SK-N-SH treated with all-trans-retinoic acid at 6 μM for 48 hours (cell line): Measurements from ENCODE around the gene CARS1.

Source experiments
- ARNTL ChIP-seq: fragments of 450-650 bp; formaldehyde crosslinking; IDR thresholded peaks from 2 replicates; pipeline ENCODE4 v1.5.0; 2020; ENCODE audit warnings: low read depth, mild to moderate bottlenecking, moderate library complexity, borderline replicate concordance
- BACH2 ChIP-seq: fragments of 250-450 bp; sonication (Bioruptor Pico); IDR thresholded peaks from 2 replicates; pipeline ENCODE4 v1.9.0; 2021; ENCODE audit warnings: mild to moderate bottlenecking, borderline replicate concordance
- ZFP30 ChIP-seq: fragments of 450-650 bp; formaldehyde crosslinking; IDR thresholded peaks from 2 replicates; pipeline ENCODE4 v1.5.0; 2022; ENCODE audit warnings: mild to moderate bottlenecking, moderate library complexity
- ZNF565 ChIP-seq: fragments of 450-650 bp; formaldehyde crosslinking; conservative IDR thresholded peaks from 2 replicates; pipeline ENCODE4 v1.5.0; 2020; ENCODE audit warnings: low read depth, mild to moderate bottlenecking, moderate library complexity
- ZNF8 ChIP-seq: fragments of 450-650 bp; formaldehyde crosslinking; IDR thresholded peaks from 2 replicates; pipeline ENCODE4 v1.5.0; 2020; ENCODE audit warnings: mild to moderate bottlenecking, moderate library complexity
- TF ChIP-seq, protein P1 (sequence below): fragments of 250-450 bp; sonication (Bioruptor Pico); IDR thresholded peaks from 2 replicates; pipeline ENCODE4 v1.8.0; 2020; ENCODE audit warnings: mild to moderate bottlenecking, moderate library complexity, borderline replicate concordance
- TF ChIP-seq, protein P2 (sequence below): fragments of 250-450 bp; sonication (Bioruptor Pico); IDR thresholded peaks from 2 replicates; pipeline ENCODE4 v1.5.1; 2021; ENCODE audit warnings: mild to moderate bottlenecking, moderate library complexity
- TF ChIP-seq, protein P3 (sequence below): fragments of 250-450 bp; sonication (Bioruptor Pico); IDR thresholded peaks from 2 replicates; pipeline ENCODE4 v1.8.0; 2021; ENCODE audit warnings: low read depth, mild to moderate bottlenecking, moderate library complexity, borderline replicate concordance

DNA sequence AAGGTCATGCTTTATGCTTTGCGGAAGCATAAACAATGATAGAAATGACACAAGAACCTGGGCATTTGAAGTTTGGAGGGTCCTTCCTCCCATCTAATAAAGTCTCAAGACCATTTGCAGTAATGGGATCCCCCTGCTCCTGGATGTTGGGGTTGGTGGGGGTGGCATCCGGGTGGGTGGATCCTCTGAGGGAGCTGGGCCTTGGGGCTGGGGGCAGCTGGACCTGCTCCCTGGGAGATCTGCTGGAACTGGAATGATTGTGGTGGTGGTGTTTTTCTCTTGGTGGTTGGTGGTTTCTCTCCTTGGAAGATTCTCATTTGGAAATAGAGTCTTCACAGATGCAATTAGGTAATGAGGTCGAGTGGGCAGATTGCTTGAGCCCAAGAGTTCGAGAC is 62.9 kb downstream of the CARS1 start:
- TF ChIP-seq, protein P1, sequence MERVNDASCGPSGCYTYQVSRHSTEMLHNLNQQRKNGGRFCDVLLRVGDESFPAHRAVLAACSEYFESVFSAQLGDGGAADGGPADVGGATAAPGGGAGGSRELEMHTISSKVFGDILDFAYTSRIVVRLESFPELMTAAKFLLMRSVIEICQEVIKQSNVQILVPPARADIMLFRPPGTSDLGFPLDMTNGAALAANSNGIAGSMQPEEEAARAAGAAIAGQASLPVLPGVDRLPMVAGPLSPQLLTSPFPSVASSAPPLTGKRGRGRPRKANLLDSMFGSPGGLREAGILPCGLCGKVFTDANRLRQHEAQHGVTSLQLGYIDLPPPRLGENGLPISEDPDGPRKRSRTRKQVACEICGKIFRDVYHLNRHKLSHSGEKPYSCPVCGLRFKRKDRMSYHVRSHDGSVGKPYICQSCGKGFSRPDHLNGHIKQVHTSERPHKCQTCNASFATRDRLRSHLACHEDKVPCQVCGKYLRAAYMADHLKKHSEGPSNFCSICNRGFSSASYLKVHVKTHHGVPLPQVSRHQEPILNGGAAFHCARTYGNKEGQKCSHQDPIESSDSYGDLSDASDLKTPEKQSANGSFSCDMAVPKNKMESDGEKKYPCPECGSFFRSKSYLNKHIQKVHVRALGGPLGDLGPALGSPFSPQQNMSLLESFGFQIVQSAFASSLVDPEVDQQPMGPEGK (CRISPR knock-in tag), result no peak
- TF ChIP-seq, protein P2, sequence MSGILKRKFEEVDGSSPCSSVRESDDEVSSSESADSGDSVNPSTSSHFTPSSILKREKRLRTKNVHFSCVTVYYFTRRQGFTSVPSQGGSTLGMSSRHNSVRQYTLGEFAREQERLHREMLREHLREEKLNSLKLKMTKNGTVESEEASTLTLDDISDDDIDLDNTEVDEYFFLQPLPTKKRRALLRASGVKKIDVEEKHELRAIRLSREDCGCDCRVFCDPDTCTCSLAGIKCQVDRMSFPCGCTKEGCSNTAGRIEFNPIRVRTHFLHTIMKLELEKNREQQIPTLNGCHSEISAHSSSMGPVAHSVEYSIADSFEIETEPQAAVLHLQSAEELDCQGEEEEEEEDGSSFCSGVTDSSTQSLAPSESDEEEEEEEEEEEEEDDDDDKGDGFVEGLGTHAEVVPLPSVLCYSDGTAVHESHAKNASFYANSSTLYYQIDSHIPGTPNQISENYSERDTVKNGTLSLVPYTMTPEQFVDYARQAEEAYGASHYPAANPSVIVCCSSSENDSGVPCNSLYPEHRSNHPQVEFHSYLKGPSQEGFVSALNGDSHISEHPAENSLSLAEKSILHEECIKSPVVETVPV (CRISPR knock-in tag), result no peak
- TF ChIP-seq ZNF565 (CRISPR knock-in tag) (no peak), ARNTL (CRISPR knock-in tag) (no peak), BACH2 (no peak), ZFP30 (CRISPR knock-in tag) (no peak), ZNF8 (CRISPR knock-in tag) (no peak)
- TF ChIP-seq, protein P3, sequence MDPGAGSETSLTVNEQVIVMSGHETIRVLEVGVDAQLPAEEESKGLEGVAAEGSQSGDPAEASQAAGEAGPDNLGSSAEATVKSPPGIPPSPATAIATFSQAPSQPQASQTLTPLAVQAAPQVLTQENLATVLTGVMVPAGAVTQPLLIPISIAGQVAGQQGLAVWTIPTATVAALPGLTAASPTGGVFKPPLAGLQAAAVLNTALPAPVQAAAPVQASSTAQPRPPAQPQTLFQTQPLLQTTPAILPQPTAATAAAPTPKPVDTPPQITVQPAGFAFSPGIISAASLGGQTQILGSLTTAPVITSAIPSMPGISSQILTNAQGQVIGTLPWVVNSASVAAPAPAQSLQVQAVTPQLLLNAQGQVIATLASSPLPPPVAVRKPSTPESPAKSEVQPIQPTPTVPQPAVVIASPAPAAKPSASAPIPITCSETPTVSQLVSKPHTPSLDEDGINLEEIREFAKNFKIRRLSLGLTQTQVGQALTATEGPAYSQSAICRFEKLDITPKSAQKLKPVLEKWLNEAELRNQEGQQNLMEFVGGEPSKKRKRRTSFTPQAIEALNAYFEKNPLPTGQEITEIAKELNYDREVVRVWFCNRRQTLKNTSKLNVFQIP (CRISPR knock-in tag), result no peak
